ENCODE data around the gene DBNDD2.

Gene DBNDD2

GRCh38 chr20:45407783-45408645 is at the start of gene DBNDD2:
Gene DBNDD2 (plus strand): TSS chr20:45408289. CDS start chr20:45408468, 179 bp downstream.
- no peak for DNase-seq (ENCODE audit: low read depth)
- H3K4me3 ChIP-seq (ENCODE audit: control insufficient read depth, low read depth, low read length): peak within 1 kb of the TSS; percentile 70
- TF ChIP-seq CTCF (IDR thresholded peaks at IDR 0.05; ENCODE audit: control insufficient read depth, insufficient read depth, low read depth, low read length, missing control alignments): no peak

- no peak for TF ChIP-seq CTCF (IDR thresholded peaks at IDR 0.05; ENCODE audit: control insufficient read depth, insufficient read depth, low read depth, low read length, missing control alignments)
- no peak for DNase-seq (ENCODE audit: low read depth)
- no peak overlapping the region for H3K4me3 ChIP-seq (ENCODE audit: control insufficient read depth, low read depth, low read length)
These were observed 49.1 kb upstream of the DBNDD2 start for GRCh38 chr20:45359069-45359405.

- no peak for DNase-seq (ENCODE audit: low read depth)
- no peak overlapping the region for H3K4me3 ChIP-seq (ENCODE audit: control insufficient read depth, low read depth, low read length)
- TF ChIP-seq CTCF (IDR thresholded peaks at IDR 0.05; ENCODE audit: control insufficient read depth, insufficient read depth, low read depth, low read length, missing control alignments): no peak
These were observed 48.5 kb upstream of the DBNDD2 start for GRCh38 chr20:45359406-45360148.

GRCh38 chr20:45361793-45362192 is 46.3 kb upstream of the DBNDD2 start:
- no peak for DNase-seq (ENCODE audit: low read depth)
- no peak overlapping the region for H3K4me3 ChIP-seq (ENCODE audit: control insufficient read depth, low read depth, low read length)
- TF ChIP-seq CTCF (IDR thresholded peaks at IDR 0.05; ENCODE audit: control insufficient read depth, insufficient read depth, low read depth, low read length, missing control alignments): no peak

- peak; percentile 95 for DNase-seq (ENCODE audit: low read depth)
- TF ChIP-seq CTCF (IDR thresholded peaks at IDR 0.05; ENCODE audit: control insufficient read depth, insufficient read depth, low read depth, low read length, missing control alignments): peak; percentile 85
- peak within 1 kb of the TSS; percentile 69 for H3K4me3 ChIP-seq (ENCODE audit: control insufficient read depth, low read depth, low read length)
These were observed 45.1 kb upstream of the DBNDD2 start, which contains the start of gene SYS1 for GRCh38 chr20:45362804-45363610. Gene SYS1 (plus strand): TSS chr20:45363156. CDS start chr20:45363532, 376 bp downstream.
